Osteocyte (in vitro differentiated cells): ENCODE results near the gene SNAI3. TPM values are rescaled to one million over a fixed set of nuclear protein-coding genes. Genes with fewer than 3 reads are reported as not detected.
A peak's percentile ranks its signal among the peaks of the same experiment; 100 is the strongest.

Experiments used
- DNase-seq: peaks from one replicate; pipeline ENCODE4 v3.0.0; 2021; ENCODE audit warnings: mixed read lengths; ENCODE audit not compliant: unreplicated experiment; ENCODE audit errors: extremely low spot score
- H3K27ac Mint-ChIP-seq: one replicate; pipeline ENCODE4 v1.8.0; 2021; ENCODE audit warnings: mild to moderate bottlenecking, mixed read lengths; ENCODE audit not compliant: unreplicated experiment
- H3K27me3 Mint-ChIP-seq: one replicate; pipeline ENCODE4 v1.8.0; 2021; ENCODE audit warnings: mixed read lengths; ENCODE audit not compliant: unreplicated experiment
- H3K36me3 Mint-ChIP-seq: one replicate; pipeline ENCODE4 v1.8.0; 2021; ENCODE audit warnings: mixed read lengths; ENCODE audit not compliant: unreplicated experiment
- H3K4me1 Mint-ChIP-seq: one replicate; pipeline ENCODE4 v1.8.0; 2021; ENCODE audit warnings: mixed read lengths; ENCODE audit not compliant: unreplicated experiment
- H3K4me3 Mint-ChIP-seq: one replicate; pipeline ENCODE4 v1.8.0; 2021; ENCODE audit warnings: mild to moderate bottlenecking, moderate library complexity, mixed read lengths; ENCODE audit not compliant: unreplicated experiment
- H3K9me3 Mint-ChIP-seq: one replicate; pipeline ENCODE4 v1.8.0; 2021; ENCODE audit warnings: mixed read lengths; ENCODE audit not compliant: unreplicated experiment
- long read RNA-seq: library from polyadenylated mRNA; unstranded; transcript quantifications from one replicate; pipeline ENCODE4 v2.0.0, GENCODE V29; 2021
- total RNA-seq: library from RNA; stranded (reverse); gene quantifications from 2 replicates; pipeline ENCODE4 v1.2.1, GENCODE V29; 2021
- TF ChIP-seq, protein P1 (sequence below): fragments of 200-600 bp; sonication (generic); IDR thresholded peaks from 2 replicates; pipeline ENCODE4 v1.5.0; 2021; ENCODE audit warnings: antibody characterized with exemption, mild to moderate bottlenecking, moderate library complexity

SNAI3 gene
- not detected in 2 replicates for total RNA-seq
- long read RNA-seq, partial matches to known transcripts = 10 of 11 reads
- long read RNA-seq, other reads (novel, unspliced or antisense) = 1 of 11 reads

DNA sequence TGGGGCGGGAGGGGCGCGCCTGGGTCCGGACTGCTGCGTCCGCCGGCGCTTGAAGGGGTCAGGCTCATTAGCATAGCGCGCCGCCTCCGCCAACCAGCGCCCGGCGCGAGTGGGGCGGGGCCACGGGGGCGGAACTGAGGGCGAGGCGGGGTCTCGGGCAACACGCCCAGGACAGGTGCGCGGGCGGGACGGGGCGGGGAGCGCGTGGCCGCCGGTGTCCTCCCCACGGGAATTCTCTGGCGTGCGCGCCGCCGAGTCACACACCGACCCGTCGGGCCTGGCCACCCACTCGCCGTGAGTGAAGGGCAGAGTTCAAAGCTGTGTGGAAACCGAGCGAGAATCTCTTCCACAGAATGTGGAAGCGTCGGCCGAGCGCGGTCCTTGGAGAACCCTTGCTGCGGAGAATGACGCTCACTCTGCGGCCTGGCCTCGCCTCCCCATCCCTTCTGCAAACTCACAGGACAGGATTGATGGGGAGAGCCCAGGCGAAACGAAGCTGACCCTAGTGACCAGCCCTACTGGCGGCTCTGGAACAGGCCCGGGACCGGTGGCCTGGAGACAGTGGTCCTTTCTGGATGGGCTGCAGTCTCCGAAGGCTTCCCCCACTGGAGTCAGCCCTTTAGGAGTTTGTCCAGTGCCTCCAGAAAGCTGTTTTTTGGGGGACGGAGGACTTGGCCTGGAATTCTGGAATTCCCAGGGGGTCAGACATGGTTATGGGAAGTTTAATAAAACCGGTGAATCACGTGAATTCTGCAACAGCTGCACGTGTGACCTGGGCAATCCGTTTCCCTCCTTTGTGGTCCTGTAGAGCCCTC, at the start of gene SNAI3:
Gene SNAI3, minus strand, starts transcription at position 69 of the 815 bp plus-strand sequence. CDS start 101 bp downstream, outside the sequence.
- Mint-ChIP-seq H3K9me3 (no peaks in the 10 kb centered on the region), H3K27me3 (peaks cover 44% of the 10 kb centered on the region), H3K27ac (no peak within 1 kb of the TSS), H3K4me3 (peak within 1 kb of the TSS; percentile 61), H3K4me1 (peaks cover 2% of the 10 kb centered on the region), H3K36me3 (no peaks in the 10 kb centered on the region)
- TF ChIP-seq, protein P1, sequence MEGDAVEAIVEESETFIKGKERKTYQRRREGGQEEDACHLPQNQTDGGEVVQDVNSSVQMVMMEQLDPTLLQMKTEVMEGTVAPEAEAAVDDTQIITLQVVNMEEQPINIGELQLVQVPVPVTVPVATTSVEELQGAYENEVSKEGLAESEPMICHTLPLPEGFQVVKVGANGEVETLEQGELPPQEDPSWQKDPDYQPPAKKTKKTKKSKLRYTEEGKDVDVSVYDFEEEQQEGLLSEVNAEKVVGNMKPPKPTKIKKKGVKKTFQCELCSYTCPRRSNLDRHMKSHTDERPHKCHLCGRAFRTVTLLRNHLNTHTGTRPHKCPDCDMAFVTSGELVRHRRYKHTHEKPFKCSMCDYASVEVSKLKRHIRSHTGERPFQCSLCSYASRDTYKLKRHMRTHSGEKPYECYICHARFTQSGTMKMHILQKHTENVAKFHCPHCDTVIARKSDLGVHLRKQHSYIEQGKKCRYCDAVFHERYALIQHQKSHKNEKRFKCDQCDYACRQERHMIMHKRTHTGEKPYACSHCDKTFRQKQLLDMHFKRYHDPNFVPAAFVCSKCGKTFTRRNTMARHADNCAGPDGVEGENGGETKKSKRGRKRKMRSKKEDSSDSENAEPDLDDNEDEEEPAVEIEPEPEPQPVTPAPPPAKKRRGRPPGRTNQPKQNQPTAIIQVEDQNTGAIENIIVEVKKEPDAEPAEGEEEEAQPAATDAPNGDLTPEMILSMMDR = no peak
- DNase-seq = no peak

GRCh38 chr16:88736088-88736487, 49.8 kb upstream of the SNAI3 start:
- H3K27me3 Mint-ChIP-seq = no peaks in the 10 kb centered on the region
- no peak overlapping the region for H3K4me3 Mint-ChIP-seq
- peaks cover 9% of the 10 kb centered on the region for H3K36me3 Mint-ChIP-seq
- no peaks in the 10 kb centered on the region for H3K4me1 Mint-ChIP-seq
- no peaks in the 10 kb centered on the region for H3K9me3 Mint-ChIP-seq
- no peak overlapping the region for H3K27ac Mint-ChIP-seq
- TF ChIP-seq, protein P1 = no peak
- no peak for DNase-seq

DNA sequence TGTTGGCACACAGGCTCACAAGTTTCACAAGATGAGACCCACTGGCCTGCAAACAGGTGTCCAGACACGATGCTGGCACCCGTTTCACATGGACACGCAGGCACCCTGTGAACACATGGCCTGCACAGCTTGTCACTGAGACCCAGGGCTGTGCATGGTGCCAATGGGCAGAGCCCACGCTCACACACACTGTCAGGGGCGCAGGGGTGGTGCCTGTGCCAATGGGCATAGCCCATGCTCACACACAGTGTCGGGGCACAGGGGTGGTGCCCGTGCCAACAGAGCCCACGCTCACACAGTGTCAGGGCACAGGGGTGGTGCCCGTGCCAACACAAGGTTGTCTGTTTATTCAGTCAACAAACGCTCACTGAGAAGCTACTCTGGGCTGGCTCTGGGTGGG, 49.3 kb upstream of the SNAI3 start:
- Mint-ChIP-seq H3K27ac (no peak overlapping the region), H3K4me1 (no peaks in the 10 kb centered on the region), H3K27me3 (no peaks in the 10 kb centered on the region), H3K9me3 (no peaks in the 10 kb centered on the region), H3K4me3 (no peak overlapping the region), H3K36me3 (peaks cover 12% of the 10 kb centered on the region)
- DNase-seq = no peak
- TF ChIP-seq, protein P1 = no peak

DNA sequence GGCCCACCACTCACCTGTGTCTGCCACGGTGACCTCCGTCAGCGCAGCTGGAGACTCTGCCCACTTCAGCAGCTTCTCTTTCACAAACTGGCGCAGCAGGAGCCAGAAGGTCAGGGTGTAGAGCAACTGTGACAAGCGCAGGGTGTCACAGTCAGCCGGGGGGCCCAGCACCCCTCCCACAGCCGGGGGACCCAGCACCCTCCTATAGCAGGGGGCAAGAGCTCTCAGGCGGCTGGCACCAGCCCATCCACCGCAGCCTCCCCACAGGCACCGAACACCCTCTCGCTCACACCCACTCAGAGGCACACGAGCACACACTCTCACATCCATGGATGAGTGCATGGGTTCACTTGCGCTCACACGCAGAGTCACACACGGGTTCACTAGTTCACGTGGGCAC, 48.8 kb upstream of the SNAI3 start:
- Mint-ChIP-seq H3K36me3 (peaks cover 12% of the 10 kb centered on the region), H3K4me3 (no peak overlapping the region), H3K27me3 (no peaks in the 10 kb centered on the region), H3K9me3 (no peaks in the 10 kb centered on the region), H3K27ac (no peak overlapping the region), H3K4me1 (no peaks in the 10 kb centered on the region)
- no peak for DNase-seq
- TF ChIP-seq, protein P1 = no peak

DNA sequence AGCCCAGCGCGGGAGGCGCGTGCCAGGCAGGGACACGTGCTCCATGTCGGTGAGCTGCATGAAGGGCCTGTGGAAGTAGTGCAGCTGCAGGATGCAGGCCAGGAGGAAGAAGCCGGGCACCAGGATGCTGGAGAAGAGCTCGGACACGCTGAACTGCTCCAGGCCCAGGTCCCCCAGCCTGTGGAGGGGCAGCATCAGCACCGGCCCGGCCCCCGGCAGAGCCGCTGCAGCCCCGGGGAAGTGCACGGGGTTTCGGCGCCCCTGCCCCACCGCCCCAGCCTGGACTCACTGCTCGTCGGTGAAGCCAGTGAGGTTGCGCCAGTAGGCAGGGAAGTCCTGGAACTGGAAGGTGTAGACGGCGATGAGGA, 48.0 kb upstream of the SNAI3 start:
- Mint-ChIP-seq H3K4me1 (no peaks in the 10 kb centered on the region), H3K36me3 (peaks cover 12% of the 10 kb centered on the region), H3K9me3 (no peaks in the 10 kb centered on the region), H3K27ac (no peak overlapping the region), H3K27me3 (no peaks in the 10 kb centered on the region), H3K4me3 (no peak overlapping the region)
- no peak for DNase-seq
- TF ChIP-seq, protein P1 = no peak
